Cardiac atrium fibroblast (primary cell): Measurements from ENCODE around the gene LAG3. TPM values are rescaled to one million over a fixed set of nuclear protein-coding genes. Genes with fewer than 3 reads are reported as not detected.

Experiments
- total RNA-seq: library from RNA; depleted of rRNA; stranded (reverse); fragments of >200 nt; gene quantifications from 2 replicates; pipeline ENCODE4 v1.2.3, GENCODE V29; 2015

LAG3 gene
- total RNA-seq = 0.16 TPM in 1 of 2 replicates, not detected in the other

GRCh38 chr12:6772331-6772695 is at the start of gene LAG3:
Gene LAG3 (plus strand): TSS chr12:6772520. CDS start chr12:6772853, 333 bp downstream.

GRCh38 chr12:6723607-6724408 is 48.5 kb upstream of the LAG3 start, which contains the start of gene COPS7A:
Gene COPS7A (plus strand): TSS chr12:6724046. CDS start chr12:6724657, 611 bp downstream.

GRCh38 chr12:6752921-6753771 is 19.2 kb upstream of the LAG3 start, which contains the start of gene MLF2:
Gene MLF2 (minus strand): TSS chr12:6753141. CDS start chr12:6752334, 807 bp downstream.

GRCh38 chr12:6765634-6766581 is 6.4 kb upstream of the LAG3 start, which contains the start of gene PTMS:
Gene PTMS (plus strand): TSS chr12:6766363. CDS start chr12:6766706, 343 bp downstream.

GRCh38 chr12:6788972-6789924 is 16.9 kb downstream of the LAG3 start, which contains the start of gene CD4:
Gene CD4 (plus strand): TSS chr12:6789528. CDS start chr12:6800139, 10,611 bp downstream.

GRCh38 chr12:6821591-6822425 is 49.5 kb downstream of the LAG3 start, which contains the start of gene GPR162:
Gene GPR162 (plus strand): TSS chr12:6821821. CDS start chr12:6823899, 2,078 bp downstream.

Other genes with a start within 250 kb of the LAG3 start
- 11,290 and 11,537 TPM in 2 replicates for gene GAPDH, start 238.0 kb upstream of the LAG3 start, total RNA-seq
- gene IFFO1, start 216.5 kb upstream of the LAG3 start, total RNA-seq = 11.7 and 12.3 TPM in 2 replicates
- gene NOP2, start 204.2 kb upstream of the LAG3 start, total RNA-seq = 20.1 and 27.1 TPM in 2 replicates
- 144 and 191 TPM in 2 replicates for gene CHD4, start 165.1 kb upstream of the LAG3 start, total RNA-seq
- not detected in 2 replicates for gene LPAR5, start 136.6 kb upstream of the LAG3 start, total RNA-seq
- gene ACRBP, start 125.1 kb upstream of the LAG3 start, total RNA-seq = 0.32 TPM in 1 of 2 replicates, not detected in the other
- 20.8 and 26.9 TPM in 2 replicates for gene ING4, start 109.4 kb upstream of the LAG3 start, total RNA-seq
- 25.1 and 33.4 TPM in 2 replicates for gene ZNF384, start 83.1 kb upstream of the LAG3 start, total RNA-seq
- not detected in 2 replicates for gene PIANP, start 71.7 kb upstream of the LAG3 start, total RNA-seq
- 85.7 and 96.7 TPM in 2 replicates for gene COPS7A, start 48.5 kb upstream of the LAG3 start, total RNA-seq
- gene MLF2, start 19.4 kb upstream of the LAG3 start, total RNA-seq = 194 and 295 TPM in 2 replicates
- gene PTMS, start 6.2 kb upstream of the LAG3 start, total RNA-seq = 162 and 171 TPM in 2 replicates
- gene CD4, start 17.0 kb downstream of the LAG3 start, total RNA-seq = 2.6 and 2.9 TPM in 2 replicates
- gene GPR162, start 49.3 kb downstream of the LAG3 start, total RNA-seq = 2.6 and 7.0 TPM in 2 replicates
- gene P3H3, start 55.9 kb downstream of the LAG3 start, total RNA-seq = 33.7 and 53.1 TPM in 2 replicates
- gene GNB3, start 68.4 kb downstream of the LAG3 start, total RNA-seq = 2.5 TPM in 1 of 2 replicates, not detected in the other
- gene CDCA3, start 78.8 kb downstream of the LAG3 start, total RNA-seq = 8.3 and 16.2 TPM in 2 replicates
- gene USP5, start 79.6 kb downstream of the LAG3 start, total RNA-seq = 48.9 and 59.5 TPM in 2 replicates
- 2,290 and 2,319 TPM in 2 replicates for gene TPI1, start 95.0 kb downstream of the LAG3 start, total RNA-seq
- gene SPSB2, start 100.8 kb downstream of the LAG3 start, total RNA-seq = 2.4 and 3.8 TPM in 2 replicates
- 7.2 and 8.1 TPM in 2 replicates for gene LRRC23, start 132.3 kb downstream of the LAG3 start, total RNA-seq
- gene ENO2, start 142.1 kb downstream of the LAG3 start, total RNA-seq = 35.2 and 59.6 TPM in 2 replicates
- 11.5 and 19.7 TPM in 2 replicates for gene ATN1, start 155.4 kb downstream of the LAG3 start, total RNA-seq
- gene RNU7-1, start 171.3 kb downstream of the LAG3 start, total RNA-seq = not detected in 2 replicates
- gene C12orf57, start 171.5 kb downstream of the LAG3 start, total RNA-seq = 260 and 364 TPM in 2 replicates
- gene PTPN6, start 178.8 kb downstream of the LAG3 start, total RNA-seq = under 0.01 TPM in 1 of 2 replicates, not detected in the other
- gene PHB2, start 198.1 kb downstream of the LAG3 start, total RNA-seq = 224 and 241 TPM in 2 replicates
- 20.4 and 34.0 TPM in 2 replicates for gene EMG1, start 198.4 kb downstream of the LAG3 start, total RNA-seq
- 26.4 and 29.3 TPM in 2 replicates for gene LPCAT3, start 246.0 kb downstream of the LAG3 start, total RNA-seq